ENCODE measurements around the gene PPP1R12B.

DNA sequence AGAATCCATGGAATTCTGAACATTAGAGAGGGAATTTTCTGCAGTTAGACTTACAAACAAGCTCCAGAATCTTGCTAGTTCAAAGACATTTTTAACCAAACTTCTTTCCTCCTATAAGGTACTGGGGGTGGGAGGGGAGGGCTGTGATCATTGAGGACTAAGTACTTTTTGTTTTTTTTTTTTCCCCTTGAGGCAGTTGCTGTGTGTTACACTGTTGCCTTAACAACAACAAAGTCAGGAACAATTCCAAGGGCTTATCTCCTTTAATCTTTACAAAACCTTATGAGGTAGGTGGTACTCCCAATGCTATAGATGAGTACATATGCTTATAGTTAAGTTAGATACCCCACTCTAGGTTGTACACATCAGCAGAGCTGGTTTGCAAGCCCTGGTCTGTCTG lies 62.9 kb downstream of the PPP1R12B start:
- TF ChIP-seq CTCF (optimal IDR thresholded peaks at IDR 0.05 in 1 of 3, IDR thresholded peaks at IDR 0.05 in 1 of 3, conservative IDR thresholded peaks at IDR 0.05 in 1 of 3; ENCODE audit: extremely low read depth in 1 of 3, insufficient read depth in 2 of 3, low read length in 3 of 3) (no peak), EZH2 (IDR thresholded peaks at IDR 0.05; ENCODE audit: low read length) (no peak)

Measured in keratinocyte (primary cell).